Suprapubic skin (tissue), 4 donors: Measurements from ENCODE around the gene PDLIM3. TPM values are rescaled to one million over a fixed set of nuclear protein-coding genes. Genes with fewer than 3 reads are reported as not detected.

Experiments
- DNase-seq, 2 donors: peaks; one replicate each; pipeline ENCODE4 v3.0.0-alpha.2; 2019; ENCODE audit warnings: low spot score in 2 of 2
- H3K27ac ChIP-seq: fragments of 200-600 bp; sonication (generic); one replicate; pipeline ENCODE4 v1.5.1; 2019
- H3K27me3 ChIP-seq: fragments of 200-600 bp; sonication (generic); one replicate; pipeline ENCODE4 v1.5.1; 2019
- H3K36me3 ChIP-seq: fragments of 200-600 bp; sonication (generic); one replicate; pipeline ENCODE4 v1.5.1; 2019
- H3K4me1 ChIP-seq: fragments of 200-600 bp; sonication (generic); one replicate; pipeline ENCODE4 v1.5.1; 2019
- H3K4me3 ChIP-seq: fragments of 200-600 bp; sonication (generic); one replicate; pipeline ENCODE4 v1.5.1; 2019; ENCODE audit warnings: mild to moderate bottlenecking
- H3K9me3 ChIP-seq: fragments of 200-600 bp; sonication (generic); one replicate; pipeline ENCODE4 v1.5.1; 2019
- CTCF ChIP-seq, 2 donors: fragments of 200-600 bp in 1 of 2; fragments of 450-650 bp in 1 of 2; sonication (generic) in 1 of 2; IDR thresholded peaks; one replicate each; pipeline ENCODE4 v1.5.1; 2016 to 2019; ENCODE audit warnings: antibody characterized with exemption in 2 of 2, mild to moderate bottlenecking in 1 of 2, moderate library complexity in 1 of 2
- EP300 ChIP-seq: sonication (generic); formaldehyde crosslinking; IDR thresholded peaks from one replicate; pipeline ENCODE4 v1.6.1; 2017; ENCODE audit warnings: antibody characterized with exemption
- POLR2A ChIP-seq, 2 donors: fragments of 450-650 bp; IDR thresholded peaks; one replicate each; pipeline ENCODE4 v1.6.1; 2017; ENCODE audit warnings: antibody characterized with exemption in 2 of 2, mild to moderate bottlenecking in 2 of 2, moderate library complexity in 2 of 2
- POLR2AphosphoS5 ChIP-seq, 3 donors: sonication (generic); formaldehyde crosslinking; IDR thresholded peaks; one replicate each; pipeline ENCODE4 v1.6.1; 2017; ENCODE audit warnings: antibody characterized with exemption in 3 of 3
- whole genome bisulfite sequencing: methylation state at CpG from one replicate; pipeline ENCODE4 v1.1.5; 2018; 5-methylcytosine and 5-hydroxymethylcytosine counted together
- total RNA-seq, 4 donors: library from RNA; depleted of rRNA; stranded (reverse); fragments of >200 nt; gene quantifications; one replicate each; pipeline ENCODE4 v1.1.0, GENCODE V29; 2016

PDLIM3 gene
- total RNA-seq, 4 donors from 2014 or later, result 13.9 to 31.4 (median 23.1) TPM

- Histone ChIP-seq H3K9me3 (no peaks in the 10 kb centered on the region), H3K4me1 (peaks cover 16% of the 10 kb centered on the region), H3K36me3 (no peaks in the 10 kb centered on the region), H3K27me3 (no peaks in the 10 kb centered on the region), H3K27ac (peak within 1 kb of the TSS; percentile 54), H3K4me3 (peak within 1 kb of the TSS; percentile 94)
- no peak for TF ChIP-seq EP300
- peak; percentile 21 to 94 for TF ChIP-seq CTCF (IDR thresholded peaks at IDR 0.05)
- WGBS, result 0% methylated on average over 40 of the region's 93 CpGs
- DNase-seq, result peak; percentile 98 to 99
Observed at GRCh38 chr4:185471235-185472102, 63.8 kb downstream of the PDLIM3 start, which contains the start of gene CCDC110. CCDC110 (minus strand) TSS chr4:185471733; CDS start chr4:185471683, 50 bp downstream.

- WGBS, result 3% methylated on average over 37 of the region's 41 CpGs
Observed at GRCh38 chr4:185470501-185471195, 64.7 kb downstream of the PDLIM3 start.

GRCh38 chr4:185469580-185470154, 65.6 kb downstream of the PDLIM3 start:
- Histone ChIP-seq H3K36me3 (no peaks in the 10 kb centered on the region), H3K27me3 (no peaks in the 10 kb centered on the region), H3K27ac (no peak overlapping the region), H3K9me3 (no peaks in the 10 kb centered on the region), H3K4me1 (peaks cover 16% of the 10 kb centered on the region), H3K4me3 (no peak overlapping the region)
- DNase-seq, result no peak
- whole genome bisulfite sequencing, result 75% methylated on average over 9 of the region's 9 CpGs
- TF ChIP-seq CTCF (IDR thresholded peaks at IDR 0.05) (no peak), POLR2A (IDR thresholded peaks at IDR 0.05) (no peak), POLR2AphosphoS5 (IDR thresholded peaks at IDR 0.05) (no peak), EP300 (no peak)

More at GRCh38 chr4:185470501-185471195, 64.7 kb downstream of the PDLIM3 start:
- no peaks in the 10 kb centered on the region for H3K9me3 ChIP-seq
- no peaks in the 10 kb centered on the region for H3K36me3 ChIP-seq
- peak overlapping the region; percentile 94 for H3K4me3 ChIP-seq
- no peaks in the 10 kb centered on the region for H3K27me3 ChIP-seq
- H3K27ac ChIP-seq, result no peak overlapping the region
- H3K4me1 ChIP-seq, result peaks cover 16% of the 10 kb centered on the region
- TF ChIP-seq POLR2A (IDR thresholded peaks at IDR 0.05) (no peak), EP300 (no peak), POLR2AphosphoS5 (IDR thresholded peaks at IDR 0.05) (no peak), CTCF (IDR thresholded peaks at IDR 0.05) (no peak)
- DNase-seq, result peak in 1 of 2 donors; percentile 88

DNA sequence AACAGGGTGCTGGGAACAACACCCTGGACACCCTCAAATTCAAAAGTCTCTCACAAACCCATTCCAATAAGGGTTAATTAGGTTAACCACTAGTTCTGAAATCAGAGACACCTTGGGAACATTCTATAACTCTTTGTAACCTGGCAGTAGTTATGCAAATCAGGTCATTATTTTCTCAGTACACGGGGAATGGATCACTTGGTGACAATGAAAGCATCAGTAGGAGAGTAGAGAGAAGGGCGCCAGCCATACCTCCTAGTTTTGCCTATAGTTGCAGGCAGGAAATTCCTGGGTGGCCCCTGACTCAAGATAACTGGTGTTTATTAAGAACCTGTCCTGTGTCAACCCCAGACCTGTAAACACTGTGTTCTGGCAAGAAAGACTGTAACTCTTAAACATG, 66.3 kb downstream of the PDLIM3 start:
- TF ChIP-seq POLR2A (IDR thresholded peaks at IDR 0.05) (no peak), POLR2AphosphoS5 (IDR thresholded peaks at IDR 0.05) (no peak), EP300 (no peak), CTCF (IDR thresholded peaks at IDR 0.05) (no peak)
- Histone ChIP-seq H3K9me3 (no peaks in the 10 kb centered on the region), H3K27me3 (no peaks in the 10 kb centered on the region), H3K27ac (no peak overlapping the region), H3K4me1 (peaks cover 16% of the 10 kb centered on the region), H3K4me3 (no peak overlapping the region), H3K36me3 (no peaks in the 10 kb centered on the region)
- DNase-seq, result no peak
- 81% methylated on average over 2 of the region's 2 CpGs for WGBS

GRCh38 chr4:185467991-185468390, 67.3 kb downstream of the PDLIM3 start:
- DNase-seq, result no peak
- Histone ChIP-seq H3K27ac (no peak overlapping the region), H3K4me1 (peaks cover 16% of the 10 kb centered on the region), H3K36me3 (no peaks in the 10 kb centered on the region), H3K27me3 (no peaks in the 10 kb centered on the region), H3K4me3 (no peak overlapping the region), H3K9me3 (no peaks in the 10 kb centered on the region)
- no peak for TF ChIP-seq POLR2AphosphoS5 (IDR thresholded peaks at IDR 0.05)
- TF ChIP-seq EP300, result no peak
- TF ChIP-seq POLR2A (IDR thresholded peaks at IDR 0.05), result no peak
- no peak for TF ChIP-seq CTCF (IDR thresholded peaks at IDR 0.05)
- 90% methylated on average over 8 of the region's 8 CpGs for WGBS
